OCI-LY3 (cell line): ENCODE data around the gene TMEM255B.

Experiments used
- H2AFZ ChIP-seq: fragments of 200-600, 300-600 bp; shearing (Covaris generic); 2 replicates; pipeline ENCODE4 v1.6.0; 2014; ENCODE audit warnings: antibody characterized with exemption, low read depth, low read length
- H3K27ac ChIP-seq: fragments of 200-600, 300-600 bp; sonication (generic); 2 replicates; pipeline ENCODE4 v1.5.1; 2014; ENCODE audit warnings: mild to moderate bottlenecking, low read length, moderate library complexity, mixed read lengths
- H3K27me3 ChIP-seq: fragments of 200-600, 300-600 bp; sonication (generic); 2 replicates; pipeline ENCODE4 v1.6.1; 2014; ENCODE audit warnings: low read depth, low read length, mixed read lengths
- H3K36me3 ChIP-seq: fragments of 200-600, 300-600 bp; sonication (generic); replicated peaks from 2 replicates; pipeline ENCODE3; 2014; ENCODE audit warnings: low read depth, low read length, mixed read lengths
- H3K4me1 ChIP-seq: fragments of 300-600, 200-600 bp; sonication (generic); 2 replicates; pipeline ENCODE4 v1.6.1; 2014; ENCODE audit warnings: low read length, mixed read lengths
- H3K4me2 ChIP-seq: fragments of 200-600, 300-600 bp; sonication (generic); 2 replicates; pipeline ENCODE4 v1.6.1; 2014; ENCODE audit warnings: low read length, mixed read lengths
- H3K4me3 ChIP-seq: fragments of 300-600, 200-600 bp; sonication (generic); 2 replicates; pipeline ENCODE4 v1.5.1; 2014; ENCODE audit warnings: antibody characterized with exemption, mild to moderate bottlenecking, low read length, moderate library complexity
- H3K79me2 ChIP-seq: fragments of 300-600, 200-600 bp; shearing (Covaris generic); 2 replicates; pipeline ENCODE4 v1.6.1; 2014; ENCODE audit warnings: mild to moderate bottlenecking, low read length, mixed read lengths
- H3K9ac ChIP-seq: fragments of 300-600, 200-600 bp; shearing (Covaris generic); 2 replicates; pipeline ENCODE4 v1.6.0; 2014; ENCODE audit warnings: mild to moderate bottlenecking, low read length, moderate library complexity
- H3K9me3 ChIP-seq: fragments of 200-600, 300-600 bp; shearing (Covaris generic); 2 replicates; pipeline ENCODE4 v1.6.1; 2014; ENCODE audit warnings: low read length, mixed read lengths; ENCODE audit not compliant: insufficient read depth
- H4K20me1 ChIP-seq: fragments of 200-600, 300-600 bp; sonication (generic); 2 replicates; pipeline ENCODE4 v1.6.1; 2016; ENCODE audit warnings: low read length, mixed read lengths; ENCODE audit not compliant: insufficient read depth
- CTCF ChIP-seq: fragments of 200-600, 300-600 bp; sonication (generic); IDR thresholded peaks from 2 replicates; pipeline ENCODE4 v1.5.1; 2014; ENCODE audit warnings: antibody characterized with exemption, low read length, low read depth
- EZH2phosphoT487 ChIP-seq: fragments of 200-600 bp; shearing (Covaris generic); IDR thresholded peaks from 2 replicates; pipeline ENCODE4 v1.6.1; 2018; ENCODE audit warnings: antibody characterized with exemption, mixed run types, low read depth

TMEM255B gene

GRCh38 chr13:113852536-113853517, 93.8 kb downstream of the TMEM255B start:
- Histone ChIP-seq H3K27ac (no peak overlapping the region), H3K27me3 (peaks cover 16% of the 10 kb centered on the region; the same call in 1 of the 2 replicates)
- no peak for TF ChIP-seq EZH2phosphoT487
- TF ChIP-seq CTCF, result no peak

GRCh38 chr13:113853518-113854237, 94.7 kb downstream of the TMEM255B start:
- H3K4me3 ChIP-seq, result no peak overlapping the region
- H3K4me1 ChIP-seq, result no peaks in the 10 kb centered on the region
- H2AFZ ChIP-seq, result no peak overlapping the region
- no peaks in the 10 kb centered on the region for H3K36me3 ChIP-seq
- H3K9me3 ChIP-seq, result no peaks in the 10 kb centered on the region; the same call in 1 of the 2 replicates
- no peaks in the 10 kb centered on the region for H4K20me1 ChIP-seq
- peaks cover 16% of the 10 kb centered on the region; the same call in 1 of the 2 replicates for H3K27me3 ChIP-seq
- H3K27ac ChIP-seq, result no peak overlapping the region
- no peak for TF ChIP-seq EZH2phosphoT487
- TF ChIP-seq CTCF, result no peak
- H3K79me2 ChIP-seq, result no peaks in the 10 kb centered on the region
- H3K9ac ChIP-seq, result no peak overlapping the region
- H3K4me2 ChIP-seq, result no peak overlapping the region

More at GRCh38 chr13:113852536-113853517, 93.8 kb downstream of the TMEM255B start:
- H3K9ac ChIP-seq, result no peak overlapping the region
- no peaks in the 10 kb centered on the region for H3K36me3 ChIP-seq
- H3K79me2 ChIP-seq, result no peaks in the 10 kb centered on the region
- H3K4me3 ChIP-seq, result no peak overlapping the region
- H3K4me2 ChIP-seq, result no peak overlapping the region
- no peak overlapping the region for H2AFZ ChIP-seq
- no peaks in the 10 kb centered on the region for H3K4me1 ChIP-seq
- no peaks in the 10 kb centered on the region for H4K20me1 ChIP-seq
- no peaks in the 10 kb centered on the region for H3K9me3 ChIP-seq

- Histone ChIP-seq H3K9me3 (no peaks in the 10 kb centered on the region; the same call in 1 of the 2 replicates), H3K9ac (no peak overlapping the region), H3K79me2 (no peaks in the 10 kb centered on the region), H3K27me3 (peaks cover 12% of the 10 kb centered on the region; the same call in 1 of the 2 replicates), H3K4me1 (no peaks in the 10 kb centered on the region), H4K20me1 (no peaks in the 10 kb centered on the region), H3K4me2 (no peak overlapping the region), H3K4me3 (no peak overlapping the region), H3K27ac (no peak overlapping the region), H2AFZ (no peak overlapping the region), H3K36me3 (no peaks in the 10 kb centered on the region)
- no peak for TF ChIP-seq CTCF
- no peak for TF ChIP-seq EZH2phosphoT487
Observed at GRCh38 chr13:113854238-113855011, 95.4 kb downstream of the TMEM255B start.
